ENCODE measurements around the gene ADGRV1.

Gene ADGRV1, protein sequence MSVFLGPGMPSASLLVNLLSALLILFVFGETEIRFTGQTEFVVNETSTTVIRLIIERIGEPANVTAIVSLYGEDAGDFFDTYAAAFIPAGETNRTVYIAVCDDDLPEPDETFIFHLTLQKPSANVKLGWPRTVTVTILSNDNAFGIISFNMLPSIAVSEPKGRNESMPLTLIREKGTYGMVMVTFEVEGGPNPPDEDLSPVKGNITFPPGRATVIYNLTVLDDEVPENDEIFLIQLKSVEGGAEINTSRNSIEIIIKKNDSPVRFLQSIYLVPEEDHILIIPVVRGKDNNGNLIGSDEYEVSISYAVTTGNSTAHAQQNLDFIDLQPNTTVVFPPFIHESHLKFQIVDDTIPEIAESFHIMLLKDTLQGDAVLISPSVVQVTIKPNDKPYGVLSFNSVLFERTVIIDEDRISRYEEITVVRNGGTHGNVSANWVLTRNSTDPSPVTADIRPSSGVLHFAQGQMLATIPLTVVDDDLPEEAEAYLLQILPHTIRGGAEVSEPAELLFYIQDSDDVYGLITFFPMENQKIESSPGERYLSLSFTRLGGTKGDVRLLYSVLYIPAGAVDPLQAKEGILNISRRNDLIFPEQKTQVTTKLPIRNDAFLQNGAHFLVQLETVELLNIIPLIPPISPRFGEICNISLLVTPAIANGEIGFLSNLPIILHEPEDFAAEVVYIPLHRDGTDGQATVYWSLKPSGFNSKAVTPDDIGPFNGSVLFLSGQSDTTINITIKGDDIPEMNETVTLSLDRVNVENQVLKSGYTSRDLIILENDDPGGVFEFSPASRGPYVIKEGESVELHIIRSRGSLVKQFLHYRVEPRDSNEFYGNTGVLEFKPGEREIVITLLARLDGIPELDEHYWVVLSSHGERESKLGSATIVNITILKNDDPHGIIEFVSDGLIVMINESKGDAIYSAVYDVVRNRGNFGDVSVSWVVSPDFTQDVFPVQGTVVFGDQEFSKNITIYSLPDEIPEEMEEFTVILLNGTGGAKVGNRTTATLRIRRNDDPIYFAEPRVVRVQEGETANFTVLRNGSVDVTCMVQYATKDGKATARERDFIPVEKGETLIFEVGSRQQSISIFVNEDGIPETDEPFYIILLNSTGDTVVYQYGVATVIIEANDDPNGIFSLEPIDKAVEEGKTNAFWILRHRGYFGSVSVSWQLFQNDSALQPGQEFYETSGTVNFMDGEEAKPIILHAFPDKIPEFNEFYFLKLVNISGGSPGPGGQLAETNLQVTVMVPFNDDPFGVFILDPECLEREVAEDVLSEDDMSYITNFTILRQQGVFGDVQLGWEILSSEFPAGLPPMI (N-terminal part only)

DNA sequence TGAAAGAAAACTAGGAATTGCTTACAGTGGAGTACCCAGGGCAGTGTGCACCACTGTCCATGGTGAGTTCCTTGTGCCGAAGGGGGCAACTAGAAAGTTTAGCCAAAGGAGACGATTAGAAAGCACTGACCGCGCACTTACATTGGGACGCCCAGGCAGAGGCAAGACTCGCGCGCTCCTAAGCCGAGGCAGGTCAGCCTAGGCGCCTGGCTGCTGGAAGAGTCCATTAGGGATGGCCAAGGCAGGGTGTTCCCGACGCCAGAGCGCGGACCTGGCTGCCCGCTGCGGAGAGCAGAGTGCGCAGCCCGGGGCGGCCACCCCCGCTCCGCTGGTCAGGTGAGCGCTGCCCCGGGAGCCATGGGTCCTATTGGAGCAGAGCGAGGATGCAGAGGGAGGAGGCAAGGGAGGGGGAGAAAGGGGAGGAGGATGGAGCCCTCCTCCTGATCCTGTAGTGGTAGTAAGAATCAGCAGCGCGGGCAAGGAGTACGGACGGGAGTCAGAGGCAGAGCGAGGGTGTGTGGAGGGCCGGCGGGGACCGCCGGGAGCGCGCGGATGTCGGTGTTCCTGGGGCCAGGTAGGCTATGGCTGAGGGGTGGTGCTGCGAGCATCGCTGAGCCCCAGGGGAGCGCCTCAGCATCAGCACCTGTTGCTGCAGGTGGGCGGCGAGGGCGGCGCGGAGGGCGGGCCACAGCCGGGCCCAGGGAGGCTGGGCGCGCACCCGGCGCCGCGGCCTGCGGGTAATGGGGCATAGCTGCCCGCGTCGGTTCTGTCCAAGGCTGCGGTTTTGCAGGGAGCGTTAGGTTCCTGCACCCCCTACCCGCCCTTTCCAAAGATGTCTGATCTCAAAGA, at the start of gene ADGRV1:
ADGRV1 (plus strand) TSS at position 454 of the 849 bp plus-strand sequence; CDS start at position 553, 99 bp downstream.
- no peak for FAIRE-seq

DNA sequence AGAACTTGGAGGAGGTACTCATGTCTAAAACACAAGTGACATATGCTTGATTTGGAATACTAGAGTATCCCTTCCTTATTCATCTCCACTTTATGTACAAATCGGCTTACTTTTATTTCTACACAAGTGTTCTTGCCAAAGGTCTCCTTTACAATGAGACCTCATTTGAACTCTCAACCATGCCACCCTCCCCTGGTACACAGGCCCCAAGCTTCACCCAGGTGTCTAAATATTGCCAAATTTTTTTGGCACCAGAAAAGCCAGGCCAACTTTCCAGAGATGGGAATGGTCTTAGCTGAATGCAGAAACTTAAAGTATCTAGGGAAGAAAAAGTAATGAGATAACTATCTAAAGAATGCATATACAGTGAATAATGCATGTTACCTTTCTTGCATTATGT, 48.2 kb upstream of the ADGRV1 start:
- FAIRE-seq, result no peak

GRCh38 chr5:90514520-90514919, 44.1 kb upstream of the ADGRV1 start:
- no peak for FAIRE-seq

GRCh38 chr5:90518661-90519060, 39.9 kb upstream of the ADGRV1 start:
- no peak for FAIRE-seq

DNA sequence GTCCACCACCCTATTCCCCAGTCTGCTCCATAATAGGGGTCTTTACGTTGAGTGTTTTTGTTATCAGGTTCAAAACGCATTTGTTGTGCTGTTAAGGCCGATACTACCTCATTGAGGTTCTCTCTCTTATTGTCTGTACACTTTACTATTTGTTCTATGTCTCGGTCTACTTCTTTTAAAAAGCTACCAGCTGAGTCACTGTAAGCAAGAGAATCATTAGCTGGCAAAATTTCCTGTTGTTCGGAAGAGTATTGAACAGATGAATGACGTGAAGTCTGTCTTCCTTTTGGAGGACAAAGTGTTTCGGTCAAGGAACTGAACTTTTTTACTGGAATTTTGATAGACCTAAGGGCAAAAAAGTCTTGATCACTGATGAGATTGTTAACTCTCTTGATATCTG, 39.5 kb upstream of the ADGRV1 start:
- no peak for FAIRE-seq

- no peak for FAIRE-seq
Measured at GRCh38 chr5:90528601-90529193, 29.9 kb upstream of the ADGRV1 start.

DNA sequence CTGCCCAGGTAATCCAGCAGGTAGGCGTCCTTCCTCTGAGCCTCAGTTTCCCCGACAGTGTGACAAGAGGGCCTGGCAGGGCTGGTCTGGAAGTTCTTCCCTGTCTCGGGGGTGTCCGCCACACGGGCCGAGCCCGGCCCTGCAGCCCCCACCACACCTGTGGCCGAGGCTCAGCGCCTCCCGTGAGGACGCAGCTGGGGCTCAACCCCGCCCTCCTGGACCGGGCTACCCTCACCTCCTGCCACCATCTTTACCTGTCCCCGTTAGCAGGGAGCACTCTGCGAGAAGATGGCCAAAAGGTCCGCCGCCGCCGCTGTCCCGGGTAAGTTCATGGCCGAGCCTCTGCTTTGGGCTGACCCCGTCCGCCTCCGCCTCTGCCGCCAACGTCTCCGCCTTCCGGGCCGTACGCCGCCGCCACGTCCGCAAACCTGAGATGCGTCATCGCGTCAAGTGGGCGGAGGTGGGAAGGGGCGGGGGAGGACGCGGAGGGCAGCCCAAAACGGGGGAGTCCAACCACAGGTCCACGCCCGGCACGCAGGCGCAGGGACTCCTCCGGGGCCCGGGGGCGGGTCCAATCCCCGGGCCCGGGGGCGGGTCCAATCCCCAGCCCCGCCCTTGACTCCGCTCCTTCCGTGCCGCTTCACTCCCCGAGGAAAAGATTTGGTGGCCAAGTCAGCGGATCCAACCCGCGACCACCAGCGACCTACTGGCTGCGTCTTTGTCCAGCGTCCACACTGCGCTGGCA, 29.2 kb upstream of the ADGRV1 start, which contains the start of gene LYSMD3:
LYSMD3 (minus strand) TSS at position 391 of the 745 bp plus-strand sequence. CDS start 4,295 bp downstream, outside the sequence.
- no peak for FAIRE-seq

DNA sequence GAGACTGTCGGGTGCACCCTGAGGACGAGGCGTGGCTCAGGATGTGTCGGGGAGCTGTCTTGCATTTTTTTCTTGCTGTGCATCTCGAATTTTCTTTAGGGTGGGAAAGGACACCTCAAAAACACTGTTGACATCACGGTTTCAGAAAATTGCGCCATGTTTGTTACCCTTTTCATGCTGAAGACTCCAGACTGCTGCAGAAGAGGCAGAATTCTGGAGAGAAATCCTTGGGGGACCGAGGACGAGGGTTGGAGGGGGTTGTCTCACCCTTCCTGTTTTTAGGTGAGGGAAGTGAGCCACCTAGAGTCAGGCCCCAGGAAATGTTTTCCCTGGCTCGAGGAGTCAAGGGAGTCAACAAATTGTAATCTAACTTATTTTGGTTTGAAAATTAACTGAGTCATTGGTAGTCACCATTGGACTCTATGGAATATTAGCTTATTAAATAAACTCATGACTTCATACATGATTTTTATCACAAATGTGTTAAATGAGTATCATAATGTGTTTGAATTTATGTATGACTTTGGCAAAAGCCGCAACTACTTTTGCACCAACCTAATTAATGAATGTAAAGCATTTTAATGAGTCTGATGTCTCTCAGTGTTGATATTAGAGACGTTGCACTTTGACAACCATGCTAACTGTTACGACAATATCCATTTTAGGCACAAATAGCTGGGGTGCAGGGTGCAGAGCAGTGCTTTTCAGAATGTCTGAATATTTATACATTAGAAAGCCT, 28.5 kb upstream of the ADGRV1 start:
- no peak for FAIRE-seq

DNA sequence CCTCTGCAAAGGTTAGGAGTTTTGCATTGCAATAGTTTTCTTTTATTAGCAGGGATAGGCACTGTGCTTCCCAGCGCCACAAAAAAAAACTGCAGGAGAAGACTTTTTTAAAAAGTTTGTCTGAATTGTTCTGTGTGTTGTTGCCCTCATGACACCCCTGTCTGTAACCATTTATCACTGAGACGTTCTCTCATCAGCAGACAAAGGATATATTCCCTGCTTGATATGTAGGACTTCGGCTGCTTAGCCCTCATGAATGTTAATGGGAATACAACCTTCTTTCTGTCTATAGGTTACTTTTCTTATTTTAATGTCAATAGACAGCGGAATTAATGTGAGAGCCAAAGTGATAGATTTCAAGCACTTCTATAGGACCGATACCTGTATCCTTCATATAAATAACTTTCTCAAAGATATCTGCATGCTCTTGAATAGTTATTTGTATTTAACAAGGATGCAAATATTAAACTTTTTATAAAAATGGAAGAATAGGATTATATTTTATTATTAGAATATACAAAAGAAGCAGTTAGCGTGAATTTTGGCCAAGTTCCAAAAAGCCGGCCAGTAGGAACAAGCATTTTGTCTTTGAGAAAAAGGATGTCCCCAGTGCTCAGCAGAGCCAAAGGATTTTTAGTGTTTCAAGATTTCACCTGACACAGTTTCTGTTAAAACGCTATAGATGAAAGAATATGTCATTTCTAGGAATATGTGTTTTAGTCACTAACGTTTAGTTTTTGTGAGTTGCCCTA, 27.7 kb upstream of the ADGRV1 start:
- FAIRE-seq, result no peak

GRCh38 chr5:90533794-90534193, 24.8 kb upstream of the ADGRV1 start:
- no peak for FAIRE-seq

GRCh38 chr5:90534922-90535321, 23.7 kb upstream of the ADGRV1 start:
- peak; percentile 31 for FAIRE-seq

- FAIRE-seq, result no peak
Measured at GRCh38 chr5:90542827-90543519, 15.6 kb upstream of the ADGRV1 start.

- no peak for FAIRE-seq
Measured at GRCh38 chr5:90545511-90545910, 13.1 kb upstream of the ADGRV1 start.

DNA sequence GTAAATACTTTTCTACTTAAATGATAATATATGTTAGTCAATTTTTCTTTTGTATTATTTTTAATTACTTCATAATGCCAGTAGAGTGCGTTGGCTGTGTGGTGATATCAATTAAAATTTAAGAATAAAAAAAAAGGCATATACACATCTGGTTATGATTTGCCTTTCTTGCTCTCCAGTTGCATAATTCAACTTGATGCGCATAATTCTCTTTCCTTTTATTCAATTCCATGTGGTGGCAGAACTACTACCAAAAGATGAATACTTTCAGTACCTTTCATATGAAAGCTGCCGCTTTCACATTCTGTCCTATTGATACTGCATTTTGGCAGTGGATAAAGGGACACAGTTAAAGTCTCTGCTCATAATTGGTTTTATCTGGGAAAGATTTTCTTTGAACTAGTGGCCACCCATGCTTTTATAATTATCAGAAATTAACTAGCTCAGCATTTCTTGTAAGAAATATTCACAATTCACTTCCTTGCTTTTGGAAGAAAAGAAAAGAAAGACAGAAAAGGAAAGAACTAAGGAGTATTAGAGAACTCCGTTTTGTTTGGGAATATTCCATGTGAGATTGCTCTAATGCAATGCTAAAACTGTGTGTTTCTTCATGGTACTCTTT, 12.3 kb upstream of the ADGRV1 start:
- FAIRE-seq, result no peak

GRCh38 chr5:90547072-90547536, 11.5 kb upstream of the ADGRV1 start:
- FAIRE-seq, result no peak

DNA sequence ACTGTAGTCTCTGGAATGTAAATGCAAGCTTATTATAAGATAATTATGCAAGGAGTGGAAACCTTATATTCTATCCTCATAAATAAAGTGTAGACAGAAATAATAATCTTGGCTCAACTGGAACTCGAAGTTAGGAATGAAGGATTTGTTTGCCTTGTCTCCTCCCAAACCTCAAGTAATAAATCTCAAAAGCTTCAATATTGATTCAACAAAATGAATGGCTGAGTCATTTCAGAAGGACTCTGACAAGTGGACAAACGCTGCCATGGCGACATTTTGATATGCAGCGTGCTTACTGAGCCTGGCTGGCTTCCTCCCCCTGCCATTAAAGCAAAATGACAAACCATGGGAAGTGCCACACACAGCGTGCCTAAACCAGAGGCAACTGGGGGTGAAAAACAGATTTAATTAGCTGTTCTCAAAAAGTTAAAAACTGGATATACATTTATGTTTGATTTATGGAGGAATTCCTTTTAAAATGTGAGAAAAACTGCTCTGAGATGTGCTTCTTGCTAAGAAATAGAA, 10.5 kb upstream of the ADGRV1 start:
- FAIRE-seq, result peak; percentile 47

GRCh38 chr5:90549223-90549622, 9.4 kb upstream of the ADGRV1 start:
- no peak for FAIRE-seq
